Measurements from ENCODE around the gene COL4A2. TPM values are rescaled to one million over a fixed set of nuclear protein-coding genes. Genes with fewer than 3 reads are reported as not detected.
A peak's percentile ranks its signal among the peaks of the same experiment; 100 is the strongest.

Gene COL4A2
- total and polyA plus RNA-seq, 11 donors: 92.4 to 377 (median 166) TPM

- no peaks in the 10 kb centered on the region for H3K9me3 ChIP-seq
- intact Hi-C loops (cut with DNase I): loop anchor here in 5 of 10 donors (2.0 to 10.0 kb wide), 3 partner anchors 54 to 58 kb away; partner anchors contain the start of gene RAB20 (in 5 of the 5)
- H3K4me1 ChIP-seq: peaks cover 0 to 63% (median 37%) of the 10 kb centered on the region in 12 donors
- TF ChIP-seq POLR2A (IDR thresholded peaks at IDR 0.05) (no peak), CTCF (IDR thresholded peaks at IDR 0.05) (no peak)
- ATAC-seq (peak; percentile 61 to 85 (median 70)), DNase-seq (peak; percentile 77 to 89 (median 82))
- peaks cover 0 to 99% (median 80%) of the 10 kb centered on the region in 9 donors for H3K36me3 ChIP-seq
- H3K27ac ChIP-seq: peak overlapping the region; percentile 71 to 97 (median 86)
- no peak overlapping the region for H3K4me3 ChIP-seq
- 32 to 56% (median 41%) methylated on average over 17 of the region's 17 CpGs for WGBS, 4 donors
- H3K27me3 ChIP-seq: no peaks in the 10 kb centered on the region
These were observed 199.9 kb downstream of the COL4A2 start for GRCh38 chr13:110506859-110507566.

GRCh38 chr13:110507678-110508381 is 200.7 kb downstream of the COL4A2 start:
- Histone ChIP-seq H3K27ac (peak overlapping the region; percentile 71 to 97 (median 86)), H3K36me3 (peaks cover 0 to 99% (median 81%) of the 10 kb centered on the region in 9 donors), H3K9me3 (no peaks in the 10 kb centered on the region), H3K4me3 (no peak overlapping the region), H3K27me3 (no peaks in the 10 kb centered on the region), H3K4me1 (peaks cover 0 to 63% (median 37%) of the 10 kb centered on the region in 12 donors)
- ATAC-seq (peak; percentile 60 to 82 (median 75)), DNase-seq (peak; percentile 46 to 82 (median 66))
- TF ChIP-seq POLR2A (IDR thresholded peaks at IDR 0.05) (no peak), CTCF (IDR thresholded peaks at IDR 0.05) (peak in 6 of 12 donors; percentile 9 to 31 (median 16))
- 54 to 90% (median 74%) methylated on average over 17 to 23 of the region's 23 CpGs for WGBS, 4 donors
- intact Hi-C loops (cut with DNase I): loop anchor here in 5 of 10 donors (1.0 to 10.0 kb wide), 4 partner anchors 17 to 57 kb away; partner anchors contain the start of gene RAB20 (in 5 of the 5)

- Histone ChIP-seq H3K9me3 (no peaks in the 10 kb centered on the region), H3K27ac (peak overlapping the region; percentile 36 to 97 (median 86)), H3K4me3 (no peak overlapping the region), H3K27me3 (no peaks in the 10 kb centered on the region), H3K36me3 (peaks cover 0 to 99% (median 80%) of the 10 kb centered on the region in 9 donors), H3K4me1 (peaks cover 0 to 53% (median 28%) of the 10 kb centered on the region in 12 donors)
- ATAC-seq (peak; percentile 41 to 58 (median 52)), DNase-seq (peak in 1 of 5 donors; percentile 64)
- intact Hi-C loops (cut with DNase I): loop anchor here in 4 of 10 donors (5.0 to 10.0 kb wide), 2 partner anchors 53 to 55 kb away; partner anchors contain the start of gene RAB20 (in 4 of the 4)
- 29 to 40% (median 30%) methylated on average over 4 of the region's 4 CpGs for WGBS, 4 donors
- TF ChIP-seq POLR2A (IDR thresholded peaks at IDR 0.05) (no peak), CTCF (IDR thresholded peaks at IDR 0.05) (no peak)
These were observed 202.4 kb downstream of the COL4A2 start for GRCh38 chr13:110509478-110509926.
